Loucy (cell line): Measurements from ENCODE around the gene TLE3.

Source experiments
- EZH2phosphoT487 ChIP-seq: fragments of 200-600 bp; IDR thresholded peaks from 2 replicates; pipeline ENCODE4 v1.6.1; 2018; ENCODE audit warnings: antibody characterized with exemption, mild to moderate bottlenecking, moderate library complexity, borderline replicate concordance
- TF ChIP-seq, protein P1 (sequence below): fragments of 200-600 bp; sonication (generic); conservative IDR thresholded peaks from 2 replicates; pipeline ENCODE4 v1.5.1; 2014; ENCODE audit warnings: mild to moderate bottlenecking, antibody characterized with exemption, low read length

- TF ChIP-seq, protein P1, sequence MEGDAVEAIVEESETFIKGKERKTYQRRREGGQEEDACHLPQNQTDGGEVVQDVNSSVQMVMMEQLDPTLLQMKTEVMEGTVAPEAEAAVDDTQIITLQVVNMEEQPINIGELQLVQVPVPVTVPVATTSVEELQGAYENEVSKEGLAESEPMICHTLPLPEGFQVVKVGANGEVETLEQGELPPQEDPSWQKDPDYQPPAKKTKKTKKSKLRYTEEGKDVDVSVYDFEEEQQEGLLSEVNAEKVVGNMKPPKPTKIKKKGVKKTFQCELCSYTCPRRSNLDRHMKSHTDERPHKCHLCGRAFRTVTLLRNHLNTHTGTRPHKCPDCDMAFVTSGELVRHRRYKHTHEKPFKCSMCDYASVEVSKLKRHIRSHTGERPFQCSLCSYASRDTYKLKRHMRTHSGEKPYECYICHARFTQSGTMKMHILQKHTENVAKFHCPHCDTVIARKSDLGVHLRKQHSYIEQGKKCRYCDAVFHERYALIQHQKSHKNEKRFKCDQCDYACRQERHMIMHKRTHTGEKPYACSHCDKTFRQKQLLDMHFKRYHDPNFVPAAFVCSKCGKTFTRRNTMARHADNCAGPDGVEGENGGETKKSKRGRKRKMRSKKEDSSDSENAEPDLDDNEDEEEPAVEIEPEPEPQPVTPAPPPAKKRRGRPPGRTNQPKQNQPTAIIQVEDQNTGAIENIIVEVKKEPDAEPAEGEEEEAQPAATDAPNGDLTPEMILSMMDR: peak; percentile 32
- no peak for TF ChIP-seq EZH2phosphoT487
Measured at GRCh38 chr15:70121624-70122302, 24.0 kb upstream of the TLE3 start.
